ENCODE data around the gene MUC3A. TPM values are rescaled to one million over a fixed set of nuclear protein-coding genes. Genes with fewer than 3 reads are reported as not detected.

MUC3A gene
- total RNA-seq, 1 donor from 2014 or later, result under 0.01 TPM

- FAIRE-seq (no peak), DNase-seq (ENCODE audit: low spot score in 2 of 2) (no peak)
Observed at GRCh38 chr7:100946111-100946510, 3.2 kb upstream of the MUC3A start.

GRCh38 chr7:100946766-100947365 lies 2.5 kb upstream of the MUC3A start:
- FAIRE-seq (no peak), DNase-seq (ENCODE audit: low spot score in 2 of 2) (no peak)

- no peak for FAIRE-seq
- DNase-seq (ENCODE audit: low spot score in 2 of 2), result no peak
Observed at GRCh38 chr7:100947792-100948191, 1.5 kb upstream of the MUC3A start.

DNA sequence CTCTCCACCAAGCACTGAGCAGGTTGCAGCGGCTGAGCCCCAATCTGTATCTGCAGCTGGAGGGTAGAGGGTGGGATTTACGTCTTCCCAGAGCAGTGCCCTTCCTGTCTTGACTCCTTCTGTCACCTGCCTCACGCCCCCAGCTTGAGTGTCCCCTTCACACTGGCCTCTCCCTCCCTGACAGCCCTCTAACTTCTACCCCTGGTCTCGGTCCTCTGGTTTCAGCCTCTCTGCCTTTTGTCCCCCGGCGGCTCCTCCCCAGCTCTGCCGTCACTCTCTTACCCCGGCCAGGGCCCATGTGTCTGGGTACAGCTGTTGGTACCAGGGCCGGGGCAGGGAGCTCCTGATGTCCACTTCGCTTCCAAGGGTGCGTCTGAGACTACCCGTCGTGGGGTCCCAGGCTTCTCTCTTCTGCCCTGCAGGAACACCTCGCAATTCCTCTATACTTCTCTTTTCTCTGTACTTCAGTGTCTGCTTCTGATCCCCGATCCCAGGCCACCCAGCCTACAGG lies 654 bp downstream of the MUC3A start:
- DNase-seq (ENCODE audit: low spot score in 2 of 2) (no peak), FAIRE-seq (no peak)

GRCh38 chr7:100951172-100951571 lies 1.8 kb downstream of the MUC3A start:
- FAIRE-seq (no peak), DNase-seq (ENCODE audit: low spot score in 2 of 2) (no peak)

DNA sequence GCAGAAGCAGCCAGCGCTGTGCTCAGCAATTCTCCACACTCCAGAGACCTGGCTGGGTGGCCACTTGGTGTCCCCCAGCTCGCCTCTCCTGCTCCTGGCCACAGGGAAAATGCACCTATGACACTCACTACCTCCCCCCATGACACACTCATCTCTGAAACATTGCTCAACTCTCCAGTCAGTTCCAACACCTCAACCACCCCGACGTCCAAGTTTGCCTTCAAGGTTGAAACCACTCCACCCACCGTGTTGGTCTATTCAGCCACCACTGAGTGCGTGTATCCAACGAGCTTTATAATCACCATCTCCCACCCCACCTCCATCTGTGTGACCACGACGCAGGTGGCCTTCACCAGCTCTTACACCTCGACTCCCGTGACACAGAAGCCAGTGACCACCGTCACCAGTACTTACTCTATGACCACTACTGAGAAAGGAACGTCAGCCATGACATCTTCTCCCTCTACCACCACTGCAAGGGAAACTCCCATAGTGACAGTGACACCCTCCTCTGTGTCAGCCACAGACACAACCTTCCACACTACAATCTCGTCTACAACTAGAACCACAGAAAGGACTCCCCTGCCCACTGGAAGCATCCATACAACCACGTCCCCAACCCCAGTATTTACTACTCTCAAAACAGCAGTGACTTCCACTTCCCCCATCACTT lies 2.7 kb downstream of the MUC3A start:
- FAIRE-seq, result no peak
- DNase-seq (ENCODE audit: low spot score in 2 of 2), result no peak

- no peak for DNase-seq (ENCODE audit: low spot score in 2 of 2)
- no peak for FAIRE-seq
Observed at GRCh38 chr7:100952641-100953040, 3.3 kb downstream of the MUC3A start.

GRCh38 chr7:100957832-100958421 lies 8.6 kb downstream of the MUC3A start:
- no peak for FAIRE-seq
- DNase-seq (ENCODE audit: low spot score in 2 of 2), result no peak

- no peak for DNase-seq (ENCODE audit: low spot score in 2 of 2)
- FAIRE-seq, result no peak
Observed at GRCh38 chr7:100959894-100960293, 10.6 kb downstream of the MUC3A start.

GRCh38 chr7:100962537-100962936 lies 13.2 kb downstream of the MUC3A start:
- no peak for FAIRE-seq
- no peak for DNase-seq (ENCODE audit: low spot score in 2 of 2)

DNA sequence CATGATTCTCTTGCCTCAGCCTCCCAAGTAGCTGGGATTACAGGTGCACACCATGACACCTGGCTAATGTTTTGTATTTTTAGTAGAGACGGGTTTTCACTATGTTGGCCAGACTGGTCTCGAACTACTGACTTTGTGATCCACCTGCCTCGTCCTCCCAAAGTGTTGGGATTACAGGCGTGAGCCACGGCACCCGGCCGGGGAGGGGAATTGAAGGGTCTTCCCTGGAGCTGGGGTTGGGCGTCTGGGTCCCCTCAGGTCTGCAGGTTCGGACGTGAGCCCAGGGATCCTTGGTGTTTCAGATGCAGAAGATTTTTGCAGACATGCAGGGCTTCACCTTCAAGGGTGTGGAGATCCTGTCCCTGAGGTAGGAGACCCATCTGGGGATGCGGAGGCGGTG lies 14.1 kb downstream of the MUC3A start:
- DNase-seq (ENCODE audit: low spot score in 2 of 2), result no peak
- FAIRE-seq, result no peak

GRCh38 chr7:100963874-100964273 lies 14.5 kb downstream of the MUC3A start:
- DNase-seq (ENCODE audit: low spot score in 2 of 2) (no peak), FAIRE-seq (no peak)

DNA sequence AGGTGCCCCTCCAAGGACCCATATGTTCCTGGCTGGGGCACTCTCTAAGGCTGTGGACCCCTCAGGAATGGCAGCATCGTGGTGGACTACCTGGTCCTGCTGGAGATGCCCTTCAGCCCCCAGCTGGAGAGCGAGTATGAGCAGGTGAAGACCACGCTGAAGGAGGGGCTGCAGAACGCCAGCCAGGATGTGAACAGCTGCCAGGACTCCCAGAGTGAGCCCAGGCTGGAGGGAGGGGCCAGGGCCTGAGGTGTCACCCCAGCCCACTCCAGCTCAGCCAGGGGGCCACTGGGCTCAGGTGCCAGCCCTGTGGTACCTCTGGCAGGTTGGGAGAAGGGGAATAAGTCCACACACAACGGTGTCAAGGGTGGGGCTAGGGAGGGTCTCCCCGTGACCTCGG lies 15.3 kb downstream of the MUC3A start:
- no peak for FAIRE-seq
- no peak for DNase-seq (ENCODE audit: low spot score in 2 of 2)

DNA sequence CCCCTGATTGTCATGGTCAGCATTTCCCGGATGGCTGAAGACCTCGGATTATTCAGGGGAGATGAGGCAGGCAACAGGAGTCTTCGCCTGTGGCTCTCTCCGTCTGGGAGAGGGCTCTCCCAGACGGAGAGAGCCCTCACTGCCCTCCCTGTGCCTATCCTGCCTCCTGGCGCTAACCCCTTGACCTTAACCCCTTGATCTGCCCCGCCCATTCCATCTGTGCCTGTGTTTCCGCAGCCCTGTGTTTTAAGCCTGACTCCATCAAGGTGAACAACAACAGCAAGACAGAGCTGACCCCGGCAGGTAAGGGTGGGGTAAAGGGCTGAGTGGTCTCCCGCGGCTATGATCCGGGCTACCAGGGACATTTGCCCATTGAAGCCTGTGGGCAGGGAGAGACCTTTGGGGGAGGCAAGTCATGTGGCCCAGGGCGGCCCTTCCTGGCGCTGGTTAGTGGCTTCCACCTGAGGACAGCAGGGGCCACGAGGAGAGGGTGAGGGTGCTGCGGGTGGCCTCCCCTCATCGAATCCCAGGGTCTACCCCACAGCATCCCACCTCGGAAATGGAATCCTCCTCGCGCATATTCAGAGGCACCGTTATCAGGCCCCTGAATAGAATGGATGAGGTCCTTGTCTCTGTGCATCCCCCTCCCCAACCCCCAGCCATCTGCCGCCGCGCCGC lies 15.8 kb downstream of the MUC3A start:
- DNase-seq (ENCODE audit: low spot score in 2 of 2) (no peak), FAIRE-seq (no peak)

GRCh38 chr7:100965723-100966541 lies 16.6 kb downstream of the MUC3A start:
- DNase-seq (ENCODE audit: low spot score in 2 of 2), result peak; percentile 59 to 81
- FAIRE-seq, result no peak

DNA sequence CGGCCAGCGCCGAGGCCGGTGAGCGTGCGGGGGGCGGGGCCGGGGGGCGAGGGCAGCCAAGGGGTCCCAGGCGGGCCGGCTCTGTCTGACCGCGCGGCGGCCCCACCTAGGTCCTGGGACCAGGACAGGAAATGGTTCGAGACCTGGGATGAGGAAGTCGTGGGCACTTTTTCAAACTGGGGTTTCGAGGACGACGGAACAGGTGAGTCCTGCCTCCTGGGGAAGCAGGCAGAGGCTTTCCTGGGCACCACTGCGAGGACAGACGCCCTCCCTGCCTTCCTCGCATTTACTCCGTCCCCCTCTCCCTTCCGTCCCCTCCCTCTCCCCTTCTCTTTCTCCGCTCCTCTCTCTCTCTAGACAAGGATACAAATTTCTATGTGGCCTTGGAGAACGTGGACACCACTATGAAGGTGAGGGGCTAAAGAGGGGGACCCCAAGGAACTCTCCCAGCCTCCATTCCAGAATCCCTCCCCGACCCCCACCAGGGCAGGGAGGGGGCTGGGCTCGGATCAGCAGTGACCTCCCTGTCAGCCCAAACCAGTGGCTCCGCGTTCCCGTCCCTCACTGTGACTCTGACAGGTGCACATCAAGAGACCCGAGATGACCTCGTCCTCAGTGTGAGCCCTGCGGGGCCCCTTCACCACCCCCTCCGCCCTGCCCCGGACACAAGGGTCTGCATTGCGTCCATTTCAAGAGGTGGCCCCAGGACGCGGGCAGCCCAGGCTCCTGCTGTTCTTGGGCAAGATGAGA lies 17.4 kb downstream of the MUC3A start:
- FAIRE-seq (no peak), DNase-seq (ENCODE audit: low spot score in 2 of 2) (no peak)

DNA sequence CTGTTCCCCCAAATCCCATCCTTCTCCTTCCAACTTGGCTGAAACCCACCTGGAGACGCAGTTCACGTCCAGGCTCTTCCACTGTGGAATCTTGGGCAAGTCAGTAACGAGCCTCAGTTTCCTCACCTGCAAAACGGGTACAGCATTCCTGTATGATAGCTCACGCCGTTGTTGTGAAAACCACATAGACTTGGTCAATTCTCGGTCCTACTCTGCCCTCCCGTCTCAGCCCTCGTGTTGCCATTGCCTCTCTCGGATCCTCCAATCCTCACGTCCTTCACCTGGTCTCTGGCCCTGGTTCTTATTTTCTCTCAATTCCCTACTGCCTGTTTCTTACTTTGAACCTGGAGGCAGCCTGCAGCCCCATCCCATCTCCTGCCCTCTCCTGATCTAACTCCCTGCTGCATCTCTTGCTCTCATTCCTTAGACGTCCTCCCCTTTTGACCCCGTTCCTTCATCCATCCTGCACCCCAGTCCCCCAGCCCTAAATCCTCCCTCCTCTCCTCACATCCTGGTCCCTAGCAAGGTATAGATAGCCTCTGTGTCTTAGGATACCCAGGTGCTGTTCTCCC lies 18.0 kb downstream of the MUC3A start:
- FAIRE-seq, result no peak
- no peak for DNase-seq (ENCODE audit: low spot score in 2 of 2)

- no peak for FAIRE-seq
- DNase-seq (ENCODE audit: low spot score in 2 of 2), result no peak
Observed at GRCh38 chr7:100968031-100968430, 18.7 kb downstream of the MUC3A start.

- DNase-seq (ENCODE audit: low spot score in 2 of 2) (no peak), FAIRE-seq (no peak)
Observed at GRCh38 chr7:100968650-100969049, 19.3 kb downstream of the MUC3A start.

All from frontal cortex (tissue), 4 donors.